GM18517 (cell line): ENCODE data around the gene STPG2.

Experiments used
- ATAC-seq: cut with Tn5 transposase; IDR thresholded peaks from one replicate; pipeline ENCODE4 v1.9.1; 2021; ENCODE audit warnings: mild to moderate bottlenecking, moderate library complexity; ENCODE audit not compliant: unreplicated experiment

STPG2 gene

GRCh38 chr4:97845758-97846157 is 297.5 kb downstream of the STPG2 start:
- ATAC-seq: no peak

- ATAC-seq: no peak
These were observed 301.8 kb downstream of the STPG2 start for GRCh38 chr4:97841512-97841911.

- no peak for ATAC-seq
These were observed 306.6 kb downstream of the STPG2 start for GRCh38 chr4:97836662-97837061.

GRCh38 chr4:97828646-97829045 is 314.6 kb downstream of the STPG2 start:
- no peak for ATAC-seq

GRCh38 chr4:97819294-97819693 is 324.0 kb downstream of the STPG2 start:
- no peak for ATAC-seq

DNA sequence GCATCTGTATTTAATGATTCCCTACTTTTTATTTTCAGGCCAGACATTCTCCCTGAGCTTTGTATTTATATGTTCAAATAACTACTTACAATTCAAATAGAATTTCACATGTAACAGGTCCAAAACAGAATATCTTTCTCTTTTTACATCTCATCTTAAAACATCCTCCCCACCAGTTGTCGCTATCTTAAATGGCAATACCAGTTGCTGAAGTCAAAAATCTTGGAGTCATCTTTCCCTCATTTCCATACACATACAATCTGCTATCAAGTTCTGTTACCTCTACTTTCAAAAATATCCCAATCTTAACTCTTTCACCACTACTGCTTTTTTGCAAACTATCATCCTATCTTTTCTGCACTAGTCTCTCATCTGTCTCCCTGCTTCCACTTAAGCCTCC is 330.5 kb downstream of the STPG2 start:
- ATAC-seq: no peak

- ATAC-seq: no peak
These were observed 356.9 kb downstream of the STPG2 start for GRCh38 chr4:97786306-97786920.

DNA sequence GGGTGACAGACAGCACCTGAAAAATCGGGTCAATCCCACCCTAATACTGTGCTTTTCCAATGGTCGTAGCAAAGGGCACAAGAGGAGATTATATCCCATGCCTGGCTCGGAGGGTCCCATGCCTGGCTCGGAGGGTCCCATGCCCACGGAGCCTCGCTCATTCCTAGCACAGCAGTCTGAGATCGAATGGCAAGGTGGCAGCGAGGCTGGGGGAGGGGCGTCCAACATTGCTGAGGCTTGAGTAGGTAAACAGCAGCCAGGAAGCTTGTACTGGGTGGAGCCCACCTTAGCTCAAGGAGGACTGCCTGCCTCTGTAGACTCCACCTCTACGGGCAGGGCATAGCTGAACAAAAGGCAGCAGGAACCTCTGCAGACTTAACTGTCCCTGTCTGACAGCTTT is 365.1 kb downstream of the STPG2 start:
- ATAC-seq: no peak

- no peak for ATAC-seq
These were observed 368.8 kb downstream of the STPG2 start for GRCh38 chr4:97774347-97774989.

DNA sequence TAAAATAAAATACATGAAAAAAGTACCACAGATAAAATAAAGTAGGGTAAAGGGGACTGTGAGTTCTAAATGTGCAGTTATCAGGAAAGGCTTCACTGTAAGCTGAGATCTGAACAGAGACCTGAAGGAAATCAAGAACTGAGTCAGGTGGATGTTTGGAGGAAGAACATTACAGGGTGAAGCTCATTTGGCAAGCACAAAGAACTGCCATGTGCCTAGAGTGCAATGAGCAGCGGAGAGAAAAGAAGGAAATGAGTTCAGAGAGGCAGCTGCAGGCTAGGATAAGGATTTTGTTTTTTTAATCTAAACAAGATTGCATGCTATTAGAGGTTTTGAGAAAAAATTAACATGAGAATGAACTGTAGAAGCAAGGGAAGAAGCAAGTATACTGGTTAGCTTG is 373.1 kb downstream of the STPG2 start:
- ATAC-seq: no peak

DNA sequence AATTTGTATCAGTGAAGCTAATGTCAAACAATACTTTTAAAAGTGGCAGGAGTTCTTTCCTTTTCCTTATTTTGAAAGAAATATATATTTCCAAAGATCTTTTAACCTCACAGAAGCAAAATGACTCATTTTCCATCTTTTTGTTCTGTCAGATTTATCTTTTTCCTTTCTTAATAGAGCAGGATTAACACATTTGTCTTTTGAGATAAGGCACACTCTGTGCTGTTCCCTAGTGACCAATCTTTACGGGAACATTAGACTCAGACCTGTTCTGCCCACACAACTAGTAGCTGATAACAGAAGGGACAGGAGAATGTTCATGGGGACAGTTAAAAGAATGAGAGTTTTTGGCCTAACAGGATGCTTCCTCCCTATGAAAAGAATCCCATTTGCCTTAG is 381.2 kb downstream of the STPG2 start:
- ATAC-seq: no peak

GRCh38 chr4:97761445-97762114 is 381.7 kb downstream of the STPG2 start:
- no peak for ATAC-seq

- ATAC-seq: no peak
These were observed 383.5 kb downstream of the STPG2 start for GRCh38 chr4:97759785-97760184.

GRCh38 chr4:97752599-97752998 is 390.7 kb downstream of the STPG2 start:
- no peak for ATAC-seq

- no peak for ATAC-seq
These were observed 395.3 kb downstream of the STPG2 start for GRCh38 chr4:97747945-97748344.

GRCh38 chr4:97720869-97721432 is 422.3 kb downstream of the STPG2 start:
- no peak for ATAC-seq

DNA sequence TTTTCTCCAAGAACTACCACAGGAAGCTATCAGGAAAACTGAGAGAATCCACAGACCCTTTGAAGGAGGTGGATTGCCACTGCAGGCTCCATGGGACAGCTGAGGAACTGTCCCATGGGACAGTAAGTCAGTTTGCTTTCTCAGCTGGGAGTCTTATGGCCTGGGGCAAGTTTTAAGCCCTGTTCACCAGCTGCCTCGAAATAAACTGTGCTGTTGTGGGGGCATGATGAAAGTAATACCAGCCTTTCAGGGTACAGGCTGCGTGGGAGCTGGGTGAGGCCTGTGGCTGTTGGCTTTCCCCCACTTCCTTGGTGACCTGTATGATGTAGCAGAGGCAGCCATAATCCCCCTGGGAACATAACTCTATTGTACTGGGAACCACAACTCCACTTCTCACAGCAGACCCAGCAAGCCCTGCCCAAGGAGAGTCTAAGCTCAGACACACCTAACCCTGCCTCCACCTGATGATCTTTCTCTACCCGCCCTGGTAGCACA is 452.1 kb downstream of the STPG2 start:
- ATAC-seq: no peak

- ATAC-seq: no peak
These were observed 472.5 kb downstream of the STPG2 start for GRCh38 chr4:97670703-97671269.

DNA sequence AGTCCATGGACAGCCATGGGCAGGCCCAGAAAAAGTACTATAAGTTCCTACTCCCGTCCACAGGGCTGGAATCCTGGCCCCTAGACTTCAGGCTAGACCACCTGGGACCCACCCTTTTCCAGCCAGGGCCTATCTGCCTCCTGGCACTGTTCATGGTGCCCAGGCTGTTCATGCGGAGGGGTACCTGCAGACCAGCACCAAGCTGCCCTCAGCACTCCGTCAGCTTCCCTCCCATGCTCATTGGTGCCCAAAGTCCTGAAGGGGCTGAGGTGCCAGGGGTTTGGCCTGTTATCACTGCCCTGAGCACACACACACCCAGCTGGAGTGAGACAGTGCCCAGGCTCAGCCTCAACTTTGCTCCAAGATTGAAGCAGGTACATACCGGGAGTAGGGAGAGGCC is 477.7 kb downstream of the STPG2 start:
- ATAC-seq: no peak

- no peak for ATAC-seq
These were observed 478.5 kb downstream of the STPG2 start for GRCh38 chr4:97664741-97665140.

DNA sequence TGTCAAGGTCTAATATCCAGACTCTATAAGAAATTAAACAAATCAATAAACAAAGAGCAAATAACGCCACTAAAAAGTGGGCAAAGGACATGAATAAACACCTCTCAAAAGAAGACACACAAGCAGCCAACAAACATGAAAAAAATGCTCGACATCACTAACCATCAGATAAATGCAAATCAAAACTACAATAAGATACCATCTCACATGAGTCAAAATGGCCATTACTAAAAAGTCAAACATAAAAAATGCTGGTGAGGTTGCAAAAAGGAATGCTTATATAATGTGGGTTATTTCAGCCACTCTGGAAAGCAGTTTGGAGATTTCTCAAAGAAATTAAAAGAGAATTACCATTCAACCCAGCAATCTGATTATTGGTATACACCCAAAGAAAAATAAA is 481.1 kb downstream of the STPG2 start:
- no peak for ATAC-seq
